HG03469 (cell line): ENCODE measurements around the gene WNT10A.
A peak's percentile ranks its signal among the peaks of the same experiment; 100 is the strongest.

ENCODE experiments used
- ATAC-seq: cut with Tn5 transposase; IDR thresholded peaks from one replicate; pipeline ENCODE4 v1.9.1; 2021; ENCODE audit warnings: mild to moderate bottlenecking, moderate library complexity, moderate number of reproducible peaks; ENCODE audit not compliant: unreplicated experiment

Gene WNT10A

GRCh38 chr2:218876562-218877219, 4.0 kb upstream of the WNT10A start:
- ATAC-seq = no peak

GRCh38 chr2:218877331-218877730, 3.3 kb upstream of the WNT10A start:
- ATAC-seq = no peak

GRCh38 chr2:218877891-218878290, 2.8 kb upstream of the WNT10A start:
- ATAC-seq = no peak

- ATAC-seq = no peak
Observed at GRCh38 chr2:218878486-218878885, 2.2 kb upstream of the WNT10A start.

GRCh38 chr2:218878926-218879761, 1.5 kb upstream of the WNT10A start:
- no peak for ATAC-seq

- no peak for ATAC-seq
Observed at GRCh38 chr2:218879776-218880101, 913 bp upstream of the WNT10A start.

- no peak for ATAC-seq
Observed at GRCh38 chr2:218880859-218881594, 375 bp downstream of the WNT10A start.

GRCh38 chr2:218881744-218882460, 1.2 kb downstream of the WNT10A start:
- ATAC-seq = no peak

GRCh38 chr2:218882461-218882816, 1.8 kb downstream of the WNT10A start:
- no peak for ATAC-seq

GRCh38 chr2:218882866-218883366, 2.3 kb downstream of the WNT10A start:
- ATAC-seq = no peak

- ATAC-seq = no peak
Observed at GRCh38 chr2:218883491-218884490, 3.1 kb downstream of the WNT10A start.

GRCh38 chr2:218884519-218884918, 3.9 kb downstream of the WNT10A start:
- no peak for ATAC-seq

- peak; percentile 63 for ATAC-seq
Observed at GRCh38 chr2:218885981-218886947, 5.6 kb downstream of the WNT10A start.

- no peak for ATAC-seq
Observed at GRCh38 chr2:218887079-218887478, 6.4 kb downstream of the WNT10A start.

- no peak for ATAC-seq
Observed at GRCh38 chr2:218888341-218888740, 7.7 kb downstream of the WNT10A start.

- ATAC-seq = no peak
Observed at GRCh38 chr2:218889937-218890336, 9.3 kb downstream of the WNT10A start.

GRCh38 chr2:218890369-218890768, 9.7 kb downstream of the WNT10A start:
- no peak for ATAC-seq

GRCh38 chr2:218891275-218892135, 10.9 kb downstream of the WNT10A start:
- no peak for ATAC-seq
